Measurements from ENCODE around the gene PI4KA.

DNA sequence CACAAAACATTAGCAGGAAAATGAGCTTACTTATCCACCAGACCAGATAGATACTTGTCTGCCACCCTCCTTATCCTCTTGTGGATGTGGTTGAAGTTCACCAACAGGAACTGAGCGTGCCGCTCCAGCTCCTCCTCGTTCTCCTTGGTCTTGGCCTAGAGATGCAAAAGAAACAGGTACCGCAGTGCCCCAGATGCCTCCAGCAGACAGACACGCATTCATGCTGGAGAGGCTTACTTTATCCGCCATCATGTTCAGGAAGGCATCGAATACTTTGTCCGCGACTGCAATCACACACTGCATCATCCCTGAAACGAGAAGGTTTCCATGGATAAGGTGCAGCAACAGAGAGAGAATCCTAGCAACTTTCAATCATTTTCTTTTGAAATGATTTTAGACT is 105.7 kb downstream of the PI4KA start:
- TF ChIP-seq, protein P1, sequence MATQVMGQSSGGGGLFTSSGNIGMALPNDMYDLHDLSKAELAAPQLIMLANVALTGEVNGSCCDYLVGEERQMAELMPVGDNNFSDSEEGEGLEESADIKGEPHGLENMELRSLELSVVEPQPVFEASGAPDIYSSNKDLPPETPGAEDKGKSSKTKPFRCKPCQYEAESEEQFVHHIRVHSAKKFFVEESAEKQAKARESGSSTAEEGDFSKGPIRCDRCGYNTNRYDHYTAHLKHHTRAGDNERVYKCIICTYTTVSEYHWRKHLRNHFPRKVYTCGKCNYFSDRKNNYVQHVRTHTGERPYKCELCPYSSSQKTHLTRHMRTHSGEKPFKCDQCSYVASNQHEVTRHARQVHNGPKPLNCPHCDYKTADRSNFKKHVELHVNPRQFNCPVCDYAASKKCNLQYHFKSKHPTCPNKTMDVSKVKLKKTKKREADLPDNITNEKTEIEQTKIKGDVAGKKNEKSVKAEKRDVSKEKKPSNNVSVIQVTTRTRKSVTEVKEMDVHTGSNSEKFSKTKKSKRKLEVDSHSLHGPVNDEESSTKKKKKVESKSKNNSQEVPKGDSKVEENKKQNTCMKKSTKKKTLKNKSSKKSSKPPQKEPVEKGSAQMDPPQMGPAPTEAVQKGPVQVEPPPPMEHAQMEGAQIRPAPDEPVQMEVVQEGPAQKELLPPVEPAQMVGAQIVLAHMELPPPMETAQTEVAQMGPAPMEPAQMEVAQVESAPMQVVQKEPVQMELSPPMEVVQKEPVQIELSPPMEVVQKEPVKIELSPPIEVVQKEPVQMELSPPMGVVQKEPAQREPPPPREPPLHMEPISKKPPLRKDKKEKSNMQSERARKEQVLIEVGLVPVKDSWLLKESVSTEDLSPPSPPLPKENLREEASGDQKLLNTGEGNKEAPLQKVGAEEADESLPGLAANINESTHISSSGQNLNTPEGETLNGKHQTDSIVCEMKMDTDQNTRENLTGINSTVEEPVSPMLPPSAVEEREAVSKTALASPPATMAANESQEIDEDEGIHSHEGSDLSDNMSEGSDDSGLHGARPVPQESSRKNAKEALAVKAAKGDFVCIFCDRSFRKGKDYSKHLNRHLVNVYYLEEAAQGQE (IDR thresholded peaks at IDR 0.05; ENCODE audit: insufficient replicate concordance, low read depth), result no peak
- TF ChIP-seq, protein P2, sequence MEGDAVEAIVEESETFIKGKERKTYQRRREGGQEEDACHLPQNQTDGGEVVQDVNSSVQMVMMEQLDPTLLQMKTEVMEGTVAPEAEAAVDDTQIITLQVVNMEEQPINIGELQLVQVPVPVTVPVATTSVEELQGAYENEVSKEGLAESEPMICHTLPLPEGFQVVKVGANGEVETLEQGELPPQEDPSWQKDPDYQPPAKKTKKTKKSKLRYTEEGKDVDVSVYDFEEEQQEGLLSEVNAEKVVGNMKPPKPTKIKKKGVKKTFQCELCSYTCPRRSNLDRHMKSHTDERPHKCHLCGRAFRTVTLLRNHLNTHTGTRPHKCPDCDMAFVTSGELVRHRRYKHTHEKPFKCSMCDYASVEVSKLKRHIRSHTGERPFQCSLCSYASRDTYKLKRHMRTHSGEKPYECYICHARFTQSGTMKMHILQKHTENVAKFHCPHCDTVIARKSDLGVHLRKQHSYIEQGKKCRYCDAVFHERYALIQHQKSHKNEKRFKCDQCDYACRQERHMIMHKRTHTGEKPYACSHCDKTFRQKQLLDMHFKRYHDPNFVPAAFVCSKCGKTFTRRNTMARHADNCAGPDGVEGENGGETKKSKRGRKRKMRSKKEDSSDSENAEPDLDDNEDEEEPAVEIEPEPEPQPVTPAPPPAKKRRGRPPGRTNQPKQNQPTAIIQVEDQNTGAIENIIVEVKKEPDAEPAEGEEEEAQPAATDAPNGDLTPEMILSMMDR (IDR thresholded peaks at IDR 0.05; ENCODE audit: insufficient read depth, low read length), result no peak

Measured in HL-60 (cell line).